BJ (cell line): ENCODE data around the gene SIGLEC9. TPM values are rescaled to one million over a fixed set of nuclear protein-coding genes. Genes with fewer than 3 reads are reported as not detected.

Experiments used
- CTCF ChIA-PET: fragments of 350-600 bp; formaldehyde crosslinking; extraction: SDS; loops from one replicate; lab custom pipeline; 2021; ENCODE audit warnings: antibody characterized with exemption, inconsistent platforms; lab: Yijun Ruan, JAX
- POLR2A ChIA-PET: fragments of 300-600 bp; sonication (Branson Sonifier 250); formaldehyde crosslinking; extraction: SDS; loops from one replicate; lab custom pipeline; 2021; ENCODE audit warnings: antibody characterized with exemption; lab: Charles Lee
- DNase-seq: peaks from one replicate; pipeline ENCODE4 v3.0.0-alpha.2; 2011; ENCODE audit warnings: low read depth
- H3K27me3 ChIP-seq: 2 replicates; pipeline ENCODE4 v1.6.0; 2011; ENCODE audit warnings: low read length; ENCODE audit not compliant: control insufficient read depth, insufficient read depth
- H3K36me3 ChIP-seq: 2 replicates; pipeline ENCODE4 v1.5.1; 2011; ENCODE audit warnings: low read length; ENCODE audit not compliant: control insufficient read depth, insufficient read depth
- H3K4me3 ChIP-seq: 2 replicates; pipeline ENCODE4 v1.5.1; 2011; ENCODE audit warnings: low read depth, mild to moderate bottlenecking, control low read depth, low read length
- polyA plus RNA-seq: library from polyadenylated mRNA; depleted of rRNA; stranded (reverse); fragments of >200 nt; gene quantifications from 2 replicates; pipeline ENCODE4 v1.2.3, GENCODE V29; 2011
- TF ChIP-seq, protein P1 (sequence below): IDR thresholded peaks from 2 replicates; pipeline ENCODE4 v1.5.1; 2011; ENCODE audit warnings: low read depth, mild to moderate bottlenecking, control low read depth, inconsistent platforms, low read length, moderate library complexity; ENCODE audit not compliant: insufficient read depth

SIGLEC9 gene
- polyA plus RNA-seq, 1 experiment: not detected

DNA sequence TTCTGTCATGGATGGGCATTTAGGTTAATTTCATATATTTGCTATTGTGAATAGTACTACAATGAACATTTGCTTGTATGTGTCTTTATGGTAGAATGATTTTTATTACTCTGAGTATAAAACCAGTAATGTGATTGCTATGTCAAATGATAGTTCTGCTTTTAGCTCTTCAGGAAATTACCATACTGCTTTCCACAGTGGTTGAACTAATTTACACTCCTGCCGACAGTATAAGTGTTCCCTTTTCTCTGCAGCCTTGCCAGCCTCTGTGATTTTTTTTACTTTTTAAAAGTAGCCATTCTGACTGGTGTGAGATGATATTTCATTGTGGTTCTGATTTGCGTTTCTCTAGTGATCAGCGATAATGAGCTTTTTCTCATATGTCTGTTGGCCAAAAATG, 23.9 kb downstream of the SIGLEC9 start:
- H3K27me3 ChIP-seq: no peaks in the 10 kb centered on the region
- ChIA-PET CTCF (no interaction called here), POLR2A (no interaction called here)
- no peak for DNase-seq
- TF ChIP-seq, protein P1, sequence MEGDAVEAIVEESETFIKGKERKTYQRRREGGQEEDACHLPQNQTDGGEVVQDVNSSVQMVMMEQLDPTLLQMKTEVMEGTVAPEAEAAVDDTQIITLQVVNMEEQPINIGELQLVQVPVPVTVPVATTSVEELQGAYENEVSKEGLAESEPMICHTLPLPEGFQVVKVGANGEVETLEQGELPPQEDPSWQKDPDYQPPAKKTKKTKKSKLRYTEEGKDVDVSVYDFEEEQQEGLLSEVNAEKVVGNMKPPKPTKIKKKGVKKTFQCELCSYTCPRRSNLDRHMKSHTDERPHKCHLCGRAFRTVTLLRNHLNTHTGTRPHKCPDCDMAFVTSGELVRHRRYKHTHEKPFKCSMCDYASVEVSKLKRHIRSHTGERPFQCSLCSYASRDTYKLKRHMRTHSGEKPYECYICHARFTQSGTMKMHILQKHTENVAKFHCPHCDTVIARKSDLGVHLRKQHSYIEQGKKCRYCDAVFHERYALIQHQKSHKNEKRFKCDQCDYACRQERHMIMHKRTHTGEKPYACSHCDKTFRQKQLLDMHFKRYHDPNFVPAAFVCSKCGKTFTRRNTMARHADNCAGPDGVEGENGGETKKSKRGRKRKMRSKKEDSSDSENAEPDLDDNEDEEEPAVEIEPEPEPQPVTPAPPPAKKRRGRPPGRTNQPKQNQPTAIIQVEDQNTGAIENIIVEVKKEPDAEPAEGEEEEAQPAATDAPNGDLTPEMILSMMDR: no peak
- H3K4me3 ChIP-seq: no peak overlapping the region
- no peaks in the 10 kb centered on the region for H3K36me3 ChIP-seq

DNA sequence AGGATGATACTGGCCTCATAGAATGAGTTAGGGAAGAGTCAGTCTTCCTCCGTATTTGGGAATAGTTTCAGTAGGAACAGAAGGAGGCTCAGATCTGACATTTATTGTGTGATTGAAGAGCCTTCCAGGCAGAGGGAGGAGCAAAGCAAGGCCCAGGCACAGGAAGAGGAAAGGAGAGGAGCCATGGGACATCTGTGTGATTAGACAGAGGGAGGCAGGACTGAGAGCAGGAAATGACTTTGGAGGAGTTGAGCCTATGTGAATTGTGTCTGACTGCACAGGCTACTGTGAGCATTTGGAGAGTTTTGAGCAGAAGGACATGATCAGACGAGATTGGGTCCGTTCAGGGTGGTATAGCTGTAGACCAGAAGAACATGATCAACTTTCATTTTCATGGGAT, 25.9 kb downstream of the SIGLEC9 start:
- POLR2A ChIA-PET: no interaction called here
- no peak overlapping the region for H3K4me3 ChIP-seq
- TF ChIP-seq, protein P1: no peak

GRCh38 chr19:51156710-51157109, 32.0 kb downstream of the SIGLEC9 start:
- TF ChIP-seq, protein P1: no peak
- ChIA-PET POLR2A (no interaction called here), CTCF (interaction anchor here (1.3 to 3.0 kb wide), 2 partner anchors 12 to 22 kb away, joined by 4 to 10 read pairs; no protein-coding TSS in a partner anchor)
- Histone ChIP-seq H3K36me3 (no peaks in the 10 kb centered on the region), H3K27me3 (no peaks in the 10 kb centered on the region), H3K4me3 (no peak overlapping the region)
- DNase-seq: no peak

More for the DNA sequence above, 25.9 kb downstream of the SIGLEC9 start:
- Histone ChIP-seq H3K27me3 (no peaks in the 10 kb centered on the region), H3K36me3 (no peaks in the 10 kb centered on the region)
- CTCF ChIA-PET: no interaction called here
- DNase-seq: no peak

DNA sequence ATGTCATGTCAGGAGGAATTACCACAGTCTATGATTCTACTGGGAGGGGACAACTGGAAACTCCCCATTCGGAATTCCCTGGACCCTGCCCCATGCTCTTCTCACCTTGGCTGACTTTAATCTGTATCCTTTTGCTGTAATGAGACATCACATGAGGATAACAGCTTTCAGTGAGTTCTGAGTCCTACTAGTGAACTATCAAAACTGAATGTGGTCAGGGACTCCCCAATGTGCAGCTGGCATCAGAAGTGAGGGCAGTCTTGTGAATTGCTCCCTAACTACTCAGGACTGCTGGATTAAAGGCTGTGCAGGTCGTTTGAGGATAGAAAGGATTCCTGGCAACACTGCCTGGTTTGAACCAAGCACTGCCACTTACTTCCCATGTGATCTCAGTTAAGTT, 32.6 kb downstream of the SIGLEC9 start:
- CTCF ChIA-PET: interaction anchor here (3.0 kb wide), 1 partner anchor 11 kb away, joined by 10 read pairs; no protein-coding TSS in a partner anchor
- TF ChIP-seq, protein P1: no peak
- Histone ChIP-seq H3K4me3 (no peak overlapping the region), H3K36me3 (no peaks in the 10 kb centered on the region), H3K27me3 (no peaks in the 10 kb centered on the region)
- POLR2A ChIA-PET: no interaction called here
- no peak for DNase-seq

DNA sequence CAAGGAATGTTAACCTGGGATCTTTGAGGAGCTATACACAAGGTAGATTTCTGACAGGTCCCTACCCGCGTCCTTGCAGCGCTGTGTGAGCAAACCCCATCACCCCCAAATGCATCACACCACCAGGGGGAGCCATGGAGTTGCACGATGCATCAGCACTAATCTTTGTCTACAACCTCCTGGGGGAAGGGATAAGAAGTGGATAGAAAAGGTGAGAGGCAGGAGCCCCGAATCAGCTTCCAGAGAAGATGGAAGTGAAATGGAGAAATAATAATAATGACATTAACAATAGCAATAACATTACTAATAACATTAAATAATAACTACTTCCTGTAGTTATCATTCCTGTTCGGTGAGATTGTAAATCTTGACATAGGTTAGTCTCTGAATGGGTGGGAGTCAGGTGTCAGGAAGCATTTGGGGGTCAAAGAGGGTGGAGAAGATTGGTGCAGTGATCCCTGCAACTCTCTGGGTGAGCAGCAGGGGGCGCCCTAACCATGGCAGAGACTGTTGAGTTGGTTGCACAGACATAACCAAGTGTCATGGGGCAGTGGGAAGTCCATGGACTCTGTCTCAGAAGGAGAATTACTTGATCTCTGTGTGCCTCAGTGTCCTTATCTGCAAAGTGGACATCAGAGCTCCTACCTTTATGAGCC, 33.9 kb downstream of the SIGLEC9 start:
- CTCF ChIA-PET: interaction anchor here (0.6 to 3.0 kb wide), 4 partner anchors 9 to 77 kb away, joined by 3 to 10 read pairs (median 4); no protein-coding TSS in a partner anchor
- DNase-seq: no peak
- TF ChIP-seq, protein P1: peak; percentile 54
- Histone ChIP-seq H3K27me3 (no peaks in the 10 kb centered on the region), H3K4me3 (no peak overlapping the region), H3K36me3 (no peaks in the 10 kb centered on the region)
- POLR2A ChIA-PET: no interaction called here
